ENCODE measurements around the gene C3orf22.

Gene C3orf22

DNA sequence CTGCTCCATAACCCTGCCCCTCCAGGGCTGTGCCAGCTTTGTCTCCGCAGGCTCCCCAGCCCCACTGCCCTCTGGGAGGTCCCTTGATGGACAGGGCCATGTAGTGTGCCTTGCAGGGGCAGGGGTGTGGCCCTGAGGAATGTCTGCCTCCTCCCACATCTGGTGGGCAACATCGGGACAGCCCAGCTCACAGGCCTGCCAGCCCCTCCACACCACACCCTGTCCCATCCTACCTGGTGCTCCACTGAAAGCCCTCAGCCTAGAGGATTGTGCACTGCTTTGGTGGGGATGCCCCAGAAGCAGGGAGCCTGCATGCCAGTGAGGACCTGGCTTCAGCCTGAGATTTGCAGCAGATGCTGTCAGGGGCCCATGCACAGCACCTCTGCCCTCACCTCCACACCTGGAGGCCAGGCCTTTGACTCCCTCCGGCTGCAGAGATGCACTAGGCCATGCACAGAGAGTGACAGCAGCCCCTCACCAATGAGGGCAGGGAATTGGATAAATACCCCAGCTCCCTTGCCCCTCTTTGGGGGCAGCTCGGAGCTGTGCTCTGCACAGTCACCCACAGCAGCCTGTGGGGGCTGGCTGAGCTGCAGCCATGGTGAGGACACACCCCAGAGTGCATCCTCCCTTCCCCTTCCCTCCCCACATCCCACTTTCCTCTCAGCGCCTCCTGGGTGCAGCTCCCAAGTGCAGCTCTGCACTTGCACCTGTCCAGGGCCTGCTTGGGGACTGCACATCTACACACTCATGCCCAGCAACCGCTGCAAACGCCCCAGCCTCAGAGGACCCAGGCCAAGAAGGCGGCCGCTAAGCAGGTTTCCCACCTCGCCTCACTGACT, 2.7 kb downstream of the C3orf22 start:
- DNase-seq = no peak

DNA sequence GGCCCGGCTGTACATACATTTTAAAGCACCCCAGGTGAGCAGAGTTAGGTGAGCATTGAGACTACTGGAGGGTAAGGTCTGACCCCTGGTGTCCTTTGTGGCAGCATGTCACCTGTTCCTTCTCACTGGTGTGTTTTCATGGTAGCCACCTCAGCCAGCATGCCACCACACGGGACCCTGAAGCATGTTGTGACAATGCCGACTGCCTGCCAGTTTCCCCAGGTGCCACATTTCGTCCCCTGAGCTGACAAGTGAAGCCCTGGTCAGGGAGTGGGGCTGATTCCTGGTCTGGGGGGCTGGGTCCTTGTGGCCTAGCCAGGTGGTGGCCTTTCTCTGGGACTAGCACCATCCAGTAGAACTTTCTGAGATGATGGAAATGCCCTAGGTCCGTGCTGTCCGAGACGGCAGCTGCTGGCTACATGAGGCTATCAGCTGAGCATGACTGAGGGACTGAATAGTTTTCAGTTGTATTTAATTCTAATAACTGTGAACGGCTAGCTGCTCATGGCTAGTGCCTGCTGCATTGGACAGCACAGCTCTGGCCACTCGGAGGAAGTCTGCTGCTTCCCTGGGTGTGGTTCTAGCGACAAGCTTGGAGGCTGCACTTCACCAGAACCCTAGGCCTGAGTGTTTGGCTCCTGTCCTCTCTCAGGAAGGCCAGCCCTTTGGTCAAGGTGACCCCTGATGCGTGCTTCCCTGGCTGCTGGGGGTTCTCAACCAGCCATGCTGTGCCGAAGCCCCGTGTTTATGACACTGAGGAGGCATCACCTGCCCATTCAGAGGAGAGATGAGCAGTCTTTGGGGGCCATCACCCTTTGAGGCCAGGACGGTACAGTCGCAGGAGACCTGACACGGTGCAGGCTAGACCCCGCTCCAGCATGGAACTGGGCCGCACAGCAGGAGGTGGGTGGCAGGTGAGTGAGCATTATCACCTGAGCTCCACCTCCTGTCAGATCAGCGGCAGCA, 3.9 kb downstream of the C3orf22 start:
- DNase-seq = no peak

DNA sequence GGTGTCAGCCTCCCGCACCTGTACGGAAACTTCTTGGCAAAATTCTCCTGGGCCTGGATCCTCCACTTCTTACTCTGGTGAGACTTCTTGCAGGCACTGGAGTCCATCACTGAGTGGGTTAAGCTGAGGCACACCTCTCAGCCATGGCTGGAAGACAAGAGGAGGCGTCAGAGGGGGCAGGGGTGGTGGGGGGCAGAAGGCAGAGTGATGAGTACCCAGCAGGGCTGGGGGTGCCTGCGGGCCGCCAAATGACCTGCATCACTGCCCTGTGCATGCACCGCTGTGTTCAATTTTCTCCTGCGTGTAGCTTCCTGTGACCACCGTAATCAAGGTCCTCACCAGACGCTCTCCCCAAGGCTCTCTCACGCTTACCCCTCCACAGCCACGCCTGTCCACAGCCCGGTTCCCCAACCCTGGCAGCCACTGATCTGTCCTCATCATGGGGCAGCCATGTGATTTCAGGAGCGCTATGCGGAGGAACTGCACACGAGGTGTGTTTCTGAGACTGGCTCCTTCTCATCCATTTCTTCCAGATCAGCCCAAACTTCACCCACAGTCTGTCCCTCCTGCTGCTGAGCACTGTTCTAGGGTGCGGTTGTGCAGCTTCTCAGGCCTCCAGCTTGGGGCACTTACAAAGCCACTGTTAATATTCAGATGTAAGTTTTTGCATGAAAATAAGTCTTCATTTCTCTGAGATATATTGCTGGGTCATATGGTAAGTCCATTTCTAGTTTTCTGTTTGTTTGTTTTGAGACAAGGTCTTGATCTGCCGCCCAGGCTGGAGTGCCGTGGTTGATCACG, 5.2 kb downstream of the C3orf22 start:
- DNase-seq = no peak

DNA sequence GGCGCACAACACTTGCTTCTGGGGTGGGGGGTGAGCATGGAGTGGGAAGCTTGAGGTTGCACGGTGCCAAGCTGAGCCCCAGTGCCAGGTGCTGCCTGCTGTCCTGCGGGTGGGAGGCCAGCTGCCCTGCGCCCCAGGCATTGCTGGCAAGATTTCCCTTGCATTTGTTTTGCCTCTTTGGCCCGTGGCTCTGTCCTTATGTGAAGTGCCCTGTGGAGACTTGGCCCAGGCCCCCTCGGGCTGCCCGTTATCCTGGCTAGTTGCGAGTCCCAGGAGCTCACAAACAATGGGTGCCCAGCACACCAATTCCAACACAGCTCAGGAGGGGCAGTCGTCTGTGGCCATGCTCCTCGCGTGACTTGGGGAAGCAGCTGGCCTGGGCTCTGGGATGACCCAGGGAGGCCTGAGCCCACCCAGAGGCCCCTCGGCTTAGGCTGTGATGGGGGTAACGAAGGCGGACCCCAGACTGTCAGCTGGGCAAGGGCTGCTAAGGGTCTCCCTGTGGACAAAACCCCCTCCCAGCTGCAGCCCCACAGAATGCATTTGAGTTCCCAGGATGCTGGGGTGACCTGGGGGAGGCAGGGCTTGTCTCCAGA, 5.9 kb downstream of the C3orf22 start:
- DNase-seq = no peak

DNA sequence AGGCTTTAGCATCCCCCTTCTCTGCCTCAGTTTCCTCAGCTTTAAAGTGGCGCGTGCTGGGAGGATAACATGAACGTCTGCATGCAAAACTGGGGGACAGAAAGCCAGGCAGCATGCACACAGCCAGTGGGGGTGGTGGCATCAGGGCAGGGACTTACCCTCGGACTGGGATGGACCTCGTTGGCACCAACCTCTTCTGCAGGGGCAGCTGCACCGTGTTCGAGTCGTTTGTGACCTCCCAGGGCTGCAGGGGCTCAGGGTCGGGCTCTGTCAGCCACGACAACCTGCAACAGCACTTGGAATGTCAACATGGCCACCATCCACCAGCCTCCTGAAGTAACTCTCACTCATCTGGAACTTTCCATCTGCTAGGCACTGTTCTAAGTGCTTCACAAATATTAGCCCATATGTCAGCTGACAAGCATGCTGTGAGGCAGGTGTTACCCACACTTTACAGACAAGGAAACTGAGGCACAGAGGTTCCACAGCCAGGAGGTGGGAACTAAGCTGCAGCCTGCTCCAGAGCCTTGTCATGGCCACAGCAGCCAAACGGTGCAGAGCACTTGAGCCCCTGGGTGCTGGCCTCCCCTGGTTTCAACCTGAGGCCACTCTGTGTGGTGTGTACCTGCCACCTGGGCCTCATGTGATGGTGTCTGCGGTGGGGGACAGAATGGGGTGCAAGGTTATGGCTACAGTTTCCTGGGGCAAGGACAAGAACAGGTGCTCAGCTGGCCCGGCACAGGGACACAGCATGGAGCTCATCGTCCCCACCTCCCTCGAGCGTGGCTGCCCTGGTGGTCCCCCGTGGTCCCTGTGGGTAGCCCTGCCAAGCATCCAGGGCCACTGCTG, 6.7 kb downstream of the C3orf22 start:
- DNase-seq = no peak

DNA sequence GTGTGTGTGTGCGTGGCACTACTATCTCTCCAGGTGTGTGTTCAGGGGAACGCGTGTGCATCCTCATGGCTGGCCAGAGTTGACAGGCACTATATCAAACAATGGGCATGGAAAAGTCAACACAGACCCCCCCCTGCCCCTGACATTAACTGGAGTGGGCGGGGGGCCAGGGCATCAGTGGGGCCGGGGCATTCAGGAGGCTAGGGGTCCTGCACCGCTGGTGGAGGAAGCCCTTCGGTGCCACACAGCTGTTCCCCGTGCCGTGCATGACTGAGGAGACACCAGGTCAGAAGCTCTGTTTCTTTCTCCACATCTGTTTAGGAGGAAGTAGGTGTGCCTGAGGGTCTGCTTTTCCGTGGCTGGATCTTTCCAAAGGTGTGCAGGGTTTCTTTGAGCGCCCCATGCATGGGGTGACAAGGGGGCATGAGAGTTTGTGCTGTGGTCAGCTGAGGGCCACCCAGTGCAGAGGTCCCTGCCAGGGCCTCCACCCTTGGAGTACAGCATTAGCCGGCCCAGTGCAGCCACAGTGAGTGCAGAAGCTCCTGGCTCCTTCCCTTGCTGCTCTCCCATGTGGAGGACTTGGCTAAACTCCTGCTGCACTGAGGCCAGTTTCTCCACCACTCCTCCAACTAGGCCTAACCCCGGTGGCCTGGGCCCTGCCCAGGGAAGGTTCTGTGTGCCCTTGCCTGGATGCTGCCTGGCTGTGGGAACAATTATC, 7.5 kb downstream of the C3orf22 start:
- DNase-seq = no peak

DNA sequence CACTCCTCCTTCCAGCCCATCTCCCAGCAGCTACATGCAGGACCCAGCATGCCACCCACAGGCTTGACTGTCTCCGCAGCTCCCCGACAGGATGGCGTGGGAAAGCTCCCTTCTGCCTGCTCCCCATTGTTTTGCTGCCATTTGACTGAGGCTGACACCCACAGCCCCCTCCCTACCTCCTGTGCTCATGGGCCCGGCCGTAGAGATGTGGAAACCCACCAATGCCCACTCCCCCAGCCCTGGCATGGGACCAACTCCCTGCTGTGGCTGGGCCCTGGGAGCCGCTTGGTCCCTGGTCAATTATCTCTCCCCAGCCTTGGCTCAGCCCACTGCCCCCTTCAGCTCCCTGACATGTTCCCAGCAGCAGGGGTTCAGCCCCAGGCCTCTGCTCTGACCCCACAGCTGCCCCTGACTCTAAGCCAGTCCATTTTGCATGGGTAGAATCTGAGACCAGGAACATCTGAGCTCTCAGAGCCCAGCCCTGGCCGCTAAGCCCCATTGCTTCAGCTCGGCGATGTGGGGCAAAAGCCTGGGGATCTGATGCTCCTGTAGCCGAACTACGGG, 8.2 kb downstream of the C3orf22 start:
- DNase-seq = no peak

DNA sequence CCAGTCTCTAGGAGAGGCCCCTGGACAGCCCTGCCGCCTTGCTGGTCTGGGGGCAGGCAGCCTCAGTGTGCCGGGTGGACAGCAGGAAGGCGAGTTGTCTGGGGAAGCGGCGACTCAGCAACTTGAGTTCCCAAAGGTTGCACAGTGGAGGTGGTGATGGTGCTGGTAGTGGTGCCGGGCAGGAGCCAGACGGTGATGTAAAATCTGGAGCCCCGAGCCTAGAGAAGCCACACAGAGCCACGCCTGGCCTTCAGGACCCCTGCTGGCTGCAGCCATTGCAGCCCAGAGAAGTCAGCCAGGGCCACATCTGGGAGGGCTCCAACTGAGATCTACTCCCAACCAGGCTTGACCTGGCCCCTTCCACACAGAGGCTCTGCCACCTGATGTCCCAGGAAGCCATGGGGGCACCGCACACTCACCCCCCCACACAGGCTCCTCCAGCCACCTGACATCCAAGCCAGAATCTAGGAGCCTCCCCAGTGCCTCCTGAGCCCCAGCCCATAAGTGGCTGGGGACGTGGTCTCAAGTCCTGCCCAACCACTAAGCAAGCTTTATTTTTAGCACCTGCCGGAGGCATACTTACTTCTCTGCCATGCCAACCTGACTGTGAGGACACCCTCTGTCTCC, 8.8 kb downstream of the C3orf22 start:
- DNase-seq = no peak

DNA sequence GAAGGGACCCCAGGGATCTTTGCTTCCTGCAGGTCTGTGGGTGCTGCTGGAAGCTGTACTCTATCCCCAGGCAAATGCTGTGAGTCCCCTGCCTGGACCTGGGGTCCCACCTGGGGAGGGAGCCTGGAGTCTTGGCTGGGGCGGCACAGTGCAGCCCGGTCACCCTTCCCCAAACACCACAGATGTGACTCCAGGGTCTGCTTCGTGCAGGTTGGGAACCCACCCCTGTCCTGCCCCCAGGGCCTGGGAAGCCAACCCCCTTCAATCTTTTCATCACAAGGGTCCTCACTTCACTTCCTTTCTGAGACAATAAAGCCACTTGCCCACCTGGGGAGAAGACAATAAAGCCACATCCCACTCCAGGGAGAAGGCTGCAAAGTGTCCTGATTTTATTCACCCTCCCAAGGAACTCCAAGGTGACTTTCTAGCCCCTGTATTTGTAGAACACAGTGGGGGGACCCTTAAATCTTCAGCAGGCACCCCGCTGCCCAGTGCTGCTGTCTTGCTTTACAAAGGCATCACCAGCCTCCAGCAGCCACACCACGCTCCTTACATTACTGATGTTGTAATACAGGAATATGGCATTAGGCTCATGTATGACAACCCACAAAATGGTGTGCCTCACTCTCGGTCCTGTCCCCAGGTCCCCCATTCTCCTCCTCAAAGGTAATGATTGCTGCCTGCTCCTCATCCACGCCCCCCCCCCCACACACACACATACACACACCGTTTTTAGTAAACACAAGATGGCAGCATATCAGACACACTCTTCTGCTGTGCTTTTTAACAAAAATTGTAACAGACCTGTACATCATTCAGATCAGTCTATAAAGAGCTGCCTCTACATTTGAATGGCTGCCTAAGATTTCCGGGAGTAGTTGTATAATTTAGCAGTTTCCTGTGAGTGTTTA, 9.9 kb downstream of the C3orf22 start:
- DNase-seq = no peak

DNA sequence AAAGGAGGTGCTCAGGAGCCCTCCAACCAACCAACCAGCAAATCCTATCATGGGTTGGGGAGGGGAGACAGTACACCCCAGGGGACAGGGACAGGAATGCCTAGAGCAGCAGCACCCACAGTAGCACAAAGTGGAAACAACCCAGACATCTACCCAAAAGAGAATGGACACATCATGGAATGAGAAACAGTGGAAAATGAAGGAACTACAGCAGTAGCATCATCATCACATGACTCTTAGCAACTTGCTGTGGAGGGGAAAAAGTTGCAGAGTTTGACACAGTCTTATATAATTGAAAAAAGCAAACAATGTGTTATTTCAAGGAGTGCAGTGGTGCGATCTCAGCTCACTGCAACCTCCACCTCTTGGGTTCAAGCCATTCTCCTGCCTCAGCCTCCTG, 11.0 kb downstream of the C3orf22 start:
- no peak for DNase-seq

DNA sequence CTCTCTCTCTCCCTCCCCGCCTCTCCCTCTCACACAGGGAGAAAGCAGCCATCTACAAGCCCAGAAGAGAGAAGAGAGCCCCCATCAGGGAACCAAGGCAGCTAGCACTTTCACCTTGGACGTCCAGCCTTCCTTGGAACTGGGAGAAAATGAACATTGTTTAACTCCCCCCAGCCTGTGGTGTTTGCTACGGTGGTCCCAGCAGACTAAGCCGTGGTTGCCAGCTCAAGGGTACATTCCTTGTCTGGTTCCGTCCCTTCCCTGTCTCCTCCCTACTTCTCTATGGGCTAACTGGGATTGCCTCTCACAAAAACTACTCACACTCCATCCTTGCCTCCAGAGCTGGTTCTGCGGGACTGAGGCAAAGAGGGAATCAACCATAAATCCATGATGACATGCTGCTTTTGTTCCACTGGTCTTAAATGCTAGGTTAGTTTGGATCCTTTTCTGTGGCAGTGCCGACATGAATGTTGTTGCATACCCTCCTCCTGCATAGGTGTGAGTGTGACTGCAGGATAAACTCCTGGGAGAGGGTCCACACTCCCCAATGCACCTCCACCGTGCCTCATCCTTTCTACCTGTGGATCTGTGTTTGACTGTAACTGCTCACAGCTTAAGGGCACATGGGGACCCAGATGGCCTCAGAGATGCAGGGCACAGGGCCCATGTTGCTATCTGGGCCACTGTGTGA, 12.0 kb downstream of the C3orf22 start:
- no peak for DNase-seq

DNA sequence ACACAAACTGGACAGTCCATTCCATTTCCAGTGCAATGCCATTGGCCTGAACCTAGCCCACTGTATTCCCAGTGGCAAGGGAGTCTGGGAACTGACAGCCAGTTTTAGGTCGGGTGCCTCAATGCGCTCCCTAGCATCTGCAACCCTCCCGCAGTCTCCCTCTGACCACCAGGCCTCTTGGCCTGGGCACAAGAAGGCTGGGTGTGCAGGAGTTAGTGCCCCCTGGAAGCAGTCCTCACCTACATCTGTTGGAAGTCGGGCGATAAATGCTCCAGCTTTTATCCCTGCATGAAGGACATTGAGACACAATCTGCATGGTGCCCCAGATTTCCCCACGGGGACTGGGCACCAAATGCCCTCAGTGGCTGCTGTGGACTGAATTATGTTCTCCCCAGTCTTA, 12.7 kb downstream of the C3orf22 start:
- no peak for DNase-seq

DNA sequence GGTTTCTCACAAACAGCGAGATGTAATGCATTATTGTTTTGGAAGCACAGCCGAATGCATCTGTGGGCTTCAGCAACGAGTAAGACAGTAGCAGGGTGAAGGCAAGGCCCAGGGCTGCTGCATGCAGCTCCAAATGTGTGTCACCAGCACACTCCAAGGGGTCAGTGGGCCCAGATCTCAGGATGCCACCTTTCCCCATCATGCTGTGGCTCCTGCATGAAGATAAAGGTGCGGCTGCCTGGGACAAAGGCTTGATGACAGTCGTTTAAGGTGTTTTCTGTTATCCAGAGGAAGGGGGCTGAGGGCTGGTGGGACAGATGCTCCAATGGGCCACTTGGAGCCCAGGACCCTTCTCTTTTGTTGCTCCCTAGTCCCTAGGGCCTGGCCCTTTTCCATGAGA, 13.2 kb downstream of the C3orf22 start:
- DNase-seq = no peak

DNA sequence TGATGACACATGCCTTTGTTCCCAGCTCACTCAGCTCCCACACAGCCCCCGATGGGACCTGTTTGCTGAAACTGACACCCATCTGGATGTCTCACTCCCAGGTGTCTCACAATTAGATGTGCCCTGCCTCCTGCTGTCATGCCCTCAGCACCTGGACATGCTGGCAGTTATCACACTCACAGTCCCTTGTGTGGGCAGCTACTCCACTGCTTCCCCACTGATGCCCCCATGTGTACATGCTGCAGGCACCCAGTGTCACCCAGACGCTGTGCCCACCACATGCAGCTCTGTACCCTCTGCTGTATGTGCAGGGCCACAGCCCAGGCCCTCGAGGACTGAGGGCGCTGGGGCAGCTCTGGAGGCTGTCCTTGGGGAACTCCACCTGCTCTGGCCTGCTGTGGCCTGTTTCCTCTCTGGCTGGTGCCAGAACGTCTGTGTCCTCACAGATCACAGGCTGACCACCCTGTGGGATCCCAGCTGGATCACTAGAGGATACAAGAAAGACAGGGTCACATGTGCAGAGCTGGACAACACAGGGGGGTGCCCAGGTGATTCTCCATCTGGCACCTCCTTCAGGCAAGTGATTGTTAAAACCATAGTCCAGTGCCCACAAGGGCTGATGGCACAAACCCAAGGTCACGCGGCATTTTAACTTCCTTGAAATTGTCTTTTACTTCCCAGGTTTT, 14.0 kb downstream of the C3orf22 start:
- no peak for DNase-seq

DNA sequence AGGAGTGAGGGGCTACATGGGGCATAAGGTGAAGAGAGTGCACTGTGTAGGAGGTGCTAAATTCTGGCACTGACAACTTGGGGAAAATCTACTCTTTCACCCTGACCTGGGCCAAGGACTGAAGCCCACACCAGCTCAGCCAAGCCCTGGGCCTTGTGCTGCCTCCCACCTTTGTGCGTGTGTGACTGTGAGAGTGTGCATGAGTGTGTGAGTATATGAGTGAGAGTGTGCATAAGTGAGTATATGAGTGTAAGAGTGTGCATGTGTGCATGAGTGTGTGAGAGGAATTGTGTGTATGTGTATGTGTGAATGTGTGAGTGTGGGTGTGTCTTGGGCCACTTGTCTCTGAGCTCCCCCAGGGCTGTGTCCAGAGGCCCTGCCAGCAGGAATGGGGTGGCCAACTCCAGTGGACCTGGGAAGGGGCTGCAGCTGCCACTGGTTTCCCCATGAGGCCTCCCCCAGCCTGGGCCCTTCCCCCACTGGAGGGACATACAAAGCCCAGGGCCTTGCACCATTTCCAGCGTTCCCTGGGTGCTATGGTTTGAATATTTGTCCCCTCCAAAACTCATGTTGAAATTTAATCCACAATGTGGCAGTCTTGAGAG, 15.2 kb downstream of the C3orf22 start:
- no peak for DNase-seq

DNA sequence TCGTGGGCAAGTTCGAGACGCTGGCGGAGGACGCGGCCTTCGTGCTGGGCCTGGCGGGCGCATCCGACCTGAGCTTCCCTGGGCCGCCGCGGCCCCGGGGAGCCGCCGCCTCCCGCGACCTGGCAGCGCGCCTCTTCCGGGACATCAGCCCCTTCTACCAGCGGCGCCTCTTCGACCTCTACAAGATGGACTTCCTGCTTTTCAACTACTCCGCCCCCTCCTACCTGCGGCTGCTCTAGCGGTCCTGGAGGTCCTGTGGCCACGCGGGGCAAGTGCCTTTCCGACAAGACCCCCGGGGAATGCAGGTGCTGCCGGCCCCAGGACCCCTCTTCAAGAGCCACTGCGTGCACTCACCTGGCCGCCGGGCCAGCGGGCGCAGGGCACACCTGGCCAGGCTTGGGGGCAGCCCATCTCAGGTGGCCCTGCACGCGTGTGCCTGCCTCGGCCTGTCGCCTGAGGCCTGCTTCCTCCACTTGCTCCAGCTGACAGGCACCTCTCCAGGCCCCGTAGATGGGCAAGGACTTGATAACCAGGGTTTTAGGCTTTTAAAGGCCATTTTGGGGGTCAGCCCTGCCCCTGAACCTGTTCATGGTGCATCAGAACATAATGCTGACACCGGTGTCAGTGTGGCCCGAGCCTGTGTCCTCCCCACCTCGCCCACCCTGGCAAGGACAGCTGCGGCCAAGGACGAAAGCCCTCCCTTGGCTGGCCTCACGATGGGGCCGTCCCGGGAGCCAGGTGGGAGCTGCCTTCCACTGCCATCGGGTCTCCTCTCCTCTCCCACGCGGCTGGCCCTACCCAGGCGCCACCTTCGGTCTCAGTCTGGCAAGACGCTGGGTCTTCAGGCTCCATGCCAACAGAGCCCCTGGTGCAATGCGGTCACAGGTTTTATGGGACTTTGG, 16.1 kb downstream of the C3orf22 start:
- DNase-seq = no peak
